Lower leg skin (tissue), 3 donors: Measurements from ENCODE around the gene NDRG2.

Experiments
- POLR2A ChIP-seq, 2 donors: fragments of 450-650 bp; IDR thresholded peaks; one replicate each; pipeline ENCODE4 v1.6.1; 2016 to 2017; ENCODE audit warnings: antibody characterized with exemption in 2 of 2, mild to moderate bottlenecking in 1 of 2, moderate library complexity in 1 of 2
- TF ChIP-seq, protein P1 (sequence below), 3 donors: fragments of 450-650 bp; IDR thresholded peaks; one replicate each; pipeline ENCODE4 v1.5.1; 2016; ENCODE audit warnings: antibody characterized with exemption in 3 of 3, mild to moderate bottlenecking in 3 of 3, moderate library complexity in 2 of 3

DNA sequence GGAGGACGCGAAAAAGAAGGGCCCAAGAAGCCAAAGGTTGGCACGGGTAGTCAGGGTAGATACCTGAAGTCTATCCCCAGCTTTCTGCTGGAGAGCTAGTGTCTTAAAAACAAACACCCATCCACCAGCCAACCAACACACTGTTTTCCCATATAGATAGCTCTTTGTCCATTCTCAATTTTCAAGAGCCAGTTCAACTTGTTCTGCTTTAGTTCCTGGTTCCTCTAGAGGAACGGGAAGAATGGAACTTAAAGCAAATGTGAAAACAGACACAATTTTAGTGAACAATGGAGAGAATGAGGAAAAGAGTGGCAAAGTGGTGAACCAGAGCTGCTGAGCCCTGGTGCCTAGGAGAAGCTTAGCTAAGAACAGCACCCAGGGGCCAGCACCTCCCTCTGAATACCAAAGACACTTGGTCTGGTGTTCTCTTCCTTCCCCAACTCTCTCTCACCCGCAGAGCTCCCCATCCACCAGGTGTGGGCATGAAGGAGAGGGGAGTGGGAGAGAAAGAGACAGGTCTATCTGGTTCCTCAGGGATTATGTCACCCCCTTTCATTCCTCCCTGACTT lies 3.8 kb downstream of the NDRG2 start:
- TF ChIP-seq, protein P1, sequence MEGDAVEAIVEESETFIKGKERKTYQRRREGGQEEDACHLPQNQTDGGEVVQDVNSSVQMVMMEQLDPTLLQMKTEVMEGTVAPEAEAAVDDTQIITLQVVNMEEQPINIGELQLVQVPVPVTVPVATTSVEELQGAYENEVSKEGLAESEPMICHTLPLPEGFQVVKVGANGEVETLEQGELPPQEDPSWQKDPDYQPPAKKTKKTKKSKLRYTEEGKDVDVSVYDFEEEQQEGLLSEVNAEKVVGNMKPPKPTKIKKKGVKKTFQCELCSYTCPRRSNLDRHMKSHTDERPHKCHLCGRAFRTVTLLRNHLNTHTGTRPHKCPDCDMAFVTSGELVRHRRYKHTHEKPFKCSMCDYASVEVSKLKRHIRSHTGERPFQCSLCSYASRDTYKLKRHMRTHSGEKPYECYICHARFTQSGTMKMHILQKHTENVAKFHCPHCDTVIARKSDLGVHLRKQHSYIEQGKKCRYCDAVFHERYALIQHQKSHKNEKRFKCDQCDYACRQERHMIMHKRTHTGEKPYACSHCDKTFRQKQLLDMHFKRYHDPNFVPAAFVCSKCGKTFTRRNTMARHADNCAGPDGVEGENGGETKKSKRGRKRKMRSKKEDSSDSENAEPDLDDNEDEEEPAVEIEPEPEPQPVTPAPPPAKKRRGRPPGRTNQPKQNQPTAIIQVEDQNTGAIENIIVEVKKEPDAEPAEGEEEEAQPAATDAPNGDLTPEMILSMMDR (IDR thresholded peaks at IDR 0.05), result no peak
- no peak for TF ChIP-seq POLR2A (IDR thresholded peaks at IDR 0.05)
